ENCODE results near the gene MARCHF10.

The MARCHF10 gene

DNA sequence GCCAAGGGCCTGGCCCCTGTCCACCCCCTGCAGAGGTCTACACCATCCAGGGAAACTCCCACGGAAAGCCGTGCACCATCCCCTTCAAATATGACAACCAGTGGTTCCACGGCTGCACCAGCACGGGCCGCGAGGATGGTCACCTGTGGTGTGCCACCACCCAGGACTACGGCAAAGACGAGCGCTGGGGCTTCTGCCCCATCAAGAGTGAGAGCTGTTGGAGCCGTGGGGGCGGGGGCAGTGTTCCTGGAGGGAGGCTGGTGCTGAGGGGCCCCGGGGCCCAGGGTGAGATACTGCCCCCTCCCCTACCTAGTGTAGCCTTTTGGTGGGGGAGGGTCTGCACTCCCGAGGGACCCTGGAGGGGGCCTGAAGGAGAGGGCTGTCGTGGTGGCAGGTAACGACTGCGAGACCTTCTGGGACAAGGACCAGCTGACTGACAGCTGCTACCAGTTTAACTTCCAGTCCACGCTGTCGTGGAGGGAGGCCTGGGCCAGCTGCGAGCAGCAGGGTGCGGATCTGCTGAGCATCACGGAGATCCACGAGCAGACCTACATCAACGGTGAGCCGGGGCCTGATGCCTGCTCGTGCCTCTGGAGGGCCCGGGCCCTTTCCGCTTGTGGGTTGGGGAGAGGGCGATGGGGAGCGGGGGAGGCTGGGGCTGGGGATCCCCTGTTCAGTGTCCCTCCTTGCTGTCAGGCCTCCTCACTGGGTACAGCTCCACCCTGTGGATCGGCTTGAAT is 141.9 kb downstream of the MARCHF10 start:
- TF ChIP-seq JUND (IDR thresholded peaks at IDR 0.05; ENCODE audit: low read depth) = no peak
- DNase-seq (ENCODE audit: low read depth in 1 of 2, low spot score in 1 of 2) = no peak
- in situ Hi-C loops (cut with HindIII; ENCODE audit: low pct_unique_long_range_greater_than_20kb, low sequenced_read_pairs) = no loop called here

DNA sequence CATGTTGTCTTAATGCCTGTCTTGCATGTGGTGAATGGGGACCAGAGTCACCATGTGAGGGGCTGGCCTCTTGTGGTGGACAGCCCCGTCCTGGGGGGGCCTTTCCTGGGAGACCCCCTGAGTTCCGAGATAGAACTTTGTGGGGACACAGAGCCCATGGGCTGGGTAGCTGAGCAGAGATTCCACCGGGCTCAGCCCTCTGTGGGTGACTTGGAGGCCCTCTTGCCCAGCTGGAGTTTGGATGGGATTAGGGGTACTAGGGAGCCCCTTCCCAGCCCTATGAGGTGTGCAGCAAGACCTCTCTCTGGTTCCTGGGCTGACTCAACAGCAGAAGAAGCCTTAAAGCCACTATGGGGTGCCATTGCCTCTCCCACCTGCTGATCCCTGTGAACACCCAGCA is 142.5 kb downstream of the MARCHF10 start:
- TF ChIP-seq JUND (IDR thresholded peaks at IDR 0.05; ENCODE audit: low read depth) = no peak
- no peak for DNase-seq (ENCODE audit: low read depth in 1 of 2, low spot score in 1 of 2)
- in situ Hi-C loops (cut with HindIII; ENCODE audit: low pct_unique_long_range_greater_than_20kb, low sequenced_read_pairs) = no loop called here

DNA sequence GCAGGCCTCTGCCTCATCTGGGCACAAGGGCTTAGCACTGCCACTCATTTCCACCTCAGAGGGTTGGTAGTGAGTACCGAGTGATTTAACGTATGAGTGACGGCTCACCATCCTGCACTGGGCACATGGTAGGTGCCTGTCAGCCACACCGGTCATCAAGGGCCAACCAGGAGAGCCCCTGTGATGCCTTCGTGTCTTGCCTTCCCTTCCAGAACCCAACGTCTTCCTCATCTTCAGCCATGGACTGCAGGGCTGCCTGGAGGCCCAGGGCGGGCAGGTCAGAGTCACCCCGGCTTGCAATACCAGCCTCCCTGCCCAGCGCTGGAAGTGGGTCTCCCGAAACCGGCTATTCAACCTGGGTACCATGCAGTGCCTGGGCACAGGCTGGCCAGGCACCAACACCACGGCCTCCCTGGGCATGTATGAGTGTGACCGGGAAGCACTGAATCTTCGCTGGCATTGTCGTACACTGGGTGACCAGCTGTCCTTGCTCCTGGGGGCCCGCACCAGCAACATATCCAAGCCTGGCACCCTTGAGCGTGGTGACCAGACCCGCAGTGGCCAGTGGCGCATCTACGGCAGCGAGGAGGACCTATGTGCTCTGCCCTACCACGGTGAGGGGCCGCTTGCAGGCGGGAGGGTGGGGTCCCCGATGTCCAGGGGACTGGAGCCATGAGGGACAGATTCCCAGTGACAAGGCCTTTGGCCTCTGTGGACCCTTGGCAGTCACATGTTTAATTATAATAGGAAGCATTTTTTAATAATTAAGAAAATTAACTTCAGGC is 143.6 kb downstream of the MARCHF10 start:
- in situ Hi-C loops (cut with HindIII; ENCODE audit: low pct_unique_long_range_greater_than_20kb, low sequenced_read_pairs) = no loop called here
- TF ChIP-seq JUND (IDR thresholded peaks at IDR 0.05; ENCODE audit: low read depth) = no peak
- DNase-seq (ENCODE audit: low read depth in 1 of 2, low spot score in 1 of 2) = no peak

DNA sequence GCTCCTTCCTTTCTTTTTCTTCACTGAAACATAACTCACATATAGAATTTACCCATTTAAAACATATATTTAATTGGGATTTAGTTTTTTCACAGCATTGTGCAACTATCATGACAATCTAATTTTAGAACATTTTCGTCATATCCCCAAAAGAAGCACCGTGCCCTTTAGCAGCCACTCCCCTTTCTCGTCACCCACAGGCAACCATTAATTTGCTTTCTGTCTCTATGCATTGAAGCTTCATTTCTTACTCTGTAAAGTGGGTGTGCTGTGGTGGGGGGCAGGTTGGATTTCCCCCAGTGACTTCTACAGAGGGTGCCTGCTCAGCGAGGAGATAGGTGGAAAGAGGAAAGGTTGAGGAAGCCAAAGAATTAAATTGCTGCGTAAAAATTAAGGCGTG is 144.8 kb downstream of the MARCHF10 start:
- no peak for TF ChIP-seq JUND (IDR thresholded peaks at IDR 0.05; ENCODE audit: low read depth)
- no peak for DNase-seq (ENCODE audit: low read depth in 1 of 2, low spot score in 1 of 2)
- in situ Hi-C loops (cut with HindIII; ENCODE audit: low pct_unique_long_range_greater_than_20kb, low sequenced_read_pairs) = no loop called here

DNA sequence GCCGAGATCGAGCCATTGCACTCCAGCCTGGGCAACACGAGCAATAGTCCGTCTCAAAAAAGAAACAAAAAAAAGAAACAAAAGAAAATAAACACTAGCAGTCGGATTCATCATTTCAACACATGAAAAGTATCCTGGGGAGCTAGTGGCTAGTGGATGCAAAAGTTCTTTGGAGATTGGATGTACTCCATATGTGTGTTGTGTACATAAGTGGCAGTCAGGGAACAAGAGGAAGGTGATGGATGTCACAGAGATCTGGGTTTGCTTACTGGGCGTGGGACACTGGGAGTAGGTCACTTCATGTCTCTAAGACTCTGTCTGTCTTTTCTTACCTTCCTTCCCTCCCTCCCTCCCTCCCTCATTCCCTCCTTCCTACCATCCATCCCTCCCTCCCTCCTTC is 145.3 kb downstream of the MARCHF10 start:
- no peak for DNase-seq (ENCODE audit: low read depth in 1 of 2, low spot score in 1 of 2)
- TF ChIP-seq JUND (IDR thresholded peaks at IDR 0.05; ENCODE audit: low read depth) = no peak
- in situ Hi-C loops (cut with HindIII; ENCODE audit: low pct_unique_long_range_greater_than_20kb, low sequenced_read_pairs) = no loop called here

DNA sequence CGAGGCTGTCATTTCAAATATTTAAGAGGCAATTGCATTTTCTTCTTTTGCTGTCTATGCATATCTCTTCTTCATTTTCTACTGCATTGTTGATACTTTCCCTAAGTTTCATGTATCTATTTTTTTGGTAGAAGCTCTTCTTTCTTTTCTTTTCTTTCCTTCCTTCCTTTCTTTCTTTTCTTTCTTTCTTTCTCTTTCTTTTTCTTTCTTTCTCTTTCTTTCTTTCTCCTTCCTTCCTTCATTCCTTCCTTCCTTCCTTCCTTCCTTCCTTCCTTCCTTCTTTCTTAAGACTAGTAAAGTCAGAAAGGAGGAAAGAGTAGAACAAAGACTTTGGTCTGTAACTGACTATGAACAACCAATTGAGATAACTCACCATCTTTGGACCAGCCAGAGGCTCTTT is 146.8 kb downstream of the MARCHF10 start:
- DNase-seq (ENCODE audit: low read depth in 1 of 2, low spot score in 1 of 2) = no peak
- no peak for TF ChIP-seq JUND (IDR thresholded peaks at IDR 0.05; ENCODE audit: low read depth)
- in situ Hi-C loops (cut with HindIII; ENCODE audit: low pct_unique_long_range_greater_than_20kb, low sequenced_read_pairs) = no loop called here

DNA sequence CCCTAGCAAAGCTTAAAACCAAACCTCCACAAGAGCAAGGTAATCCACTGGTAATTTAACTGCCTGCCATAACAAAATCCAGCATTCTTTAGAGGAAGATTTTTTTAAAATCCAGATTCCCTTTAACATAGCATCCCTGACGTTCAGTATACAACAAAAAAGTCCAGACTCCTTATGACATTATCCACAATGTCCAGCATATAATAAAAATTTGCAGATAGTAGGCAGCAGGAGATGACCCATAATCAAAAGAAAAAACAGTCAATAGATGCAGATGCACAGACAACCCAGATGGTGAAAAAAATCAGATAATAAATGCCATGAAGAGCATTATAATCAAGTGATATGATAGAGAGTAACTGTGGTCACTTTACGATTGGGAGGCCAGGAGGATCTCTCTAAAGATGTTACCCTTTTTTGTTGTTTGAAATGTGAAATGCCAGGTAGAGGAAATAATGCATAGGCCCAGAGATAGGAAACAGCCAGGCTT is 147.4 kb downstream of the MARCHF10 start:
- no peak for TF ChIP-seq JUND (IDR thresholded peaks at IDR 0.05; ENCODE audit: low read depth)
- in situ Hi-C loops (cut with HindIII; ENCODE audit: low pct_unique_long_range_greater_than_20kb, low sequenced_read_pairs) = no loop called here

DNA sequence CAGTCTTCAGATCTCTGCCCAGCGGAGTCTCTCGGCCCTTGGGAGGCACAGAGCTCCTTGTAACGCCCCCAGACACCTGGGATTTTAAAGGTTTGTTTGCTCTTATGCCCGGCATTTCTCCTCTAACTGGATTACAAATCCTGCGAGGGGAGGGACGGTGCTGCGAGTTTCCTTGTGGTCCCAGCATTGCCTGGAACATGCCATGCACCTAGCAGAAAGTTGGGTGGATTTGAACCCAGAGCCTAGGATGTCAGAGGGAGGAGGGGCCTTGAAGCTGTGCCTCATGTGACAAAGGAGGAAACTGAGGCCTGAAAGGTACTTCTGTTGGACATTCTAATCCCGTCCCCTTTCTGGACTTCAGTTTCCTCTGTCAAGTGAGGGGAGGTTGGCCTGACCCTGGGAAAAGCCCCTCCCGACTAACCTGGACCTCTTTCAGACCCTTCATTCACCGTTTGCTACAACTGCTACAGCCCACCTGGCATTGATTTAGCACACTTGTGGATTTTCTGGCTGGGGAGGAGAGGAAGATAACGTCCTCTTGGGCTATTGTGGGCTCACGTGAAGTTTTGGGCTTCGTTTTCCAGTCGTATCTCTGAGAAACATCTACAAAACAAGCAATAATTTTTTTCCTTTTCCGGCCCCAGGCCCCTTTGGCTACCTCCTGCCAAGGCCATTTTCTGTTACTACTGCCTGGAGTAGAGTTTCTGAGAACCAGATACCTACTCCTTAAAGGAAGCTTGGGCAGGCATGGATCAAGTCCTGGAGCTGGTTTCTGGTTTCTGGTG is 149.8 kb downstream of the MARCHF10 start:
- TF ChIP-seq JUND (IDR thresholded peaks at IDR 0.05; ENCODE audit: low read depth) = no peak
- DNase-seq (ENCODE audit: low read depth in 1 of 2, low spot score in 1 of 2) = no peak
- in situ Hi-C loops (cut with HindIII; ENCODE audit: low pct_unique_long_range_greater_than_20kb, low sequenced_read_pairs) = no loop called here

More for the DNA sequence above, 147.4 kb downstream of the MARCHF10 start:
- DNase-seq (ENCODE audit: low read depth in 1 of 2, low spot score in 1 of 2) = no peak

DNA sequence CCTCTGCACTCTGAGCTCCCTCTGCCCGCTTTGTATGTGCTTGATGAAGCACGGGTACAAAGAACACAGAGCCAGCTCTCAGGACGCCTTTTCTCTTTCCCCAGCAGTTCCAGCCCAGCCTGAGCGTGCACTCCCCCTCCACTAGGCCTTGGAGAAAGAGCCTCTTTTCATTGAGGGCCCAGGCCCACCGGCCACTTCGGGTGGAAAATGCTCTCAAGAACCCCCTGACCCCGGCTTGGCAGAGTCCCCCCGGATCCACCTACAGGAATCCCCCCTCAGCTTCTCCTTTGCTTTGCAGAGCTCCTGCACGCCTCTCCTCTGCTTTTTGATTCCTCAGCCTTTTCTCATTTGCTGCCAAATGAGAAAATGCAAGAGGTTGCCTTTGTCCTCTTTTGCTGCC is 150.4 kb downstream of the MARCHF10 start:
- no peak for DNase-seq (ENCODE audit: low read depth in 1 of 2, low spot score in 1 of 2)
- no peak for TF ChIP-seq JUND (IDR thresholded peaks at IDR 0.05; ENCODE audit: low read depth)
- in situ Hi-C loops (cut with HindIII; ENCODE audit: low pct_unique_long_range_greater_than_20kb, low sequenced_read_pairs) = no loop called here

DNA sequence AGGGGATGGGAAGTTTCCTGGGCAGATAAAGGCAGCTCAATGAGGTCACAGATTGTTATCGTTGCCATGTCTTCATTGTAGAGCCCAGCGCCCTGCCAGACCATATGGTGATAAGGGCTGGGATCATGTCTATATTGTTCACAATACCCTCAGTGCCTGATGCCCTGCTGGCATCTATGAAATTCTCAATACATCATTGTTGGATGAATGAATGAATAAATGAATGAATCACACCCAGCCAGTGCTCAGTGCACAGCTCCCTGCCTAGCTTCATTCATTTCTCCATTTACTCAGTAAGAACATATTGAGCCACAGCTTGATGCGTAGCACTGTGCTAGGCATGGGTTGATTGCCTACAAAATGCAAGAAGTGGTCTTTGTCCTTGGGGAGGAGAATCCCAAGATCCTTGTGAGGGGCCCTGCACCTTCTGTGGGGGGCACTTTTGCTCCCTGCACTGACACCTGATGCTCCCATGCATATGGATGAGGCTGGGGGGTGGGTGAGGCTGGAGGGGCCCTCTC is 150.9 kb downstream of the MARCHF10 start:
- in situ Hi-C loops (cut with HindIII; ENCODE audit: low pct_unique_long_range_greater_than_20kb, low sequenced_read_pairs) = no loop called here

DNA sequence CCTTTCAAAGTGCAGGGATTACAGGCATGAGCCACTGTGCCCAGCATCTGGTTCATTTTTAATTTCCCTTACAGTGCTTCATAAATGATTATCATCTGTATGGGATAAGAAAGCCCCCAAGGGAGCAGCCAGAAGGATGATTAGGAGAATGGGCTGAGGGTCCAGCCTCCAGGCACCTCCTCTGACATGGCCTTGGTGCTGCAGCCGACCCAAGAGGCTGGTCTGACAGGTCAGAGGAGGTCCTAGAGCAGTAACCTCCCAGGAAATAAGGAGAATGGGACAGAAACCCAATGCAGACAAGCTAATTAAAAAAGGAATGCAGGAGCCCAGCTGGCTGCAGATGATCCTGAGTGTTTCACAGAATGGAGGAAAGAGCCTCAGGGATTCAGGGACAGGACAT is 151.7 kb downstream of the MARCHF10 start:
- in situ Hi-C loops (cut with HindIII; ENCODE audit: low pct_unique_long_range_greater_than_20kb, low sequenced_read_pairs) = no loop called here
- DNase-seq (ENCODE audit: low read depth in 1 of 2, low spot score in 1 of 2) = no peak
- TF ChIP-seq JUND (IDR thresholded peaks at IDR 0.05; ENCODE audit: low read depth) = no peak

More for the DNA sequence above, 150.9 kb downstream of the MARCHF10 start:
- TF ChIP-seq JUND (IDR thresholded peaks at IDR 0.05; ENCODE audit: low read depth) = no peak
- no peak for DNase-seq (ENCODE audit: low read depth in 1 of 2, low spot score in 1 of 2)

DNA sequence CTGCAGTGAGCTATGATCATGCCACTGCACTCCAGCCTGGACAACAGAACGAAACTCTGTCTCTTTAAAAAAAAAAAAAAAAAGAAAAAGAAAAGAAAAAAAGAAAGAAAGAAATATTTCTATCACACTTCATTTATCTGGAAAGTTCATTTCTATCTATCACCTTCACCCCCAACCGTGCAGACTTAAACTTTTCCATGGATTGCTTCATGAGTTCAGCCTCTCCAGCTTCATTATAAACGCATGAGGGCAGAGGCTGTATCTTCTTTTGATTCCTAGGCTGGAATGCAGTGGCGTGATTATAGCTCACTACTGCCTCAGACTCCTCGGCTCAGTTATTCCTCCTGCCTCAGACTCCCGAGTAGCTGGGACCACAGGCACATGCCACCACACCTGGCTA is 152.5 kb downstream of the MARCHF10 start:
- DNase-seq (ENCODE audit: low read depth in 1 of 2, low spot score in 1 of 2) = no peak
- in situ Hi-C loops (cut with HindIII; ENCODE audit: low pct_unique_long_range_greater_than_20kb, low sequenced_read_pairs) = no loop called here
- no peak for TF ChIP-seq JUND (IDR thresholded peaks at IDR 0.05; ENCODE audit: low read depth)
